ENCODE data around the gene FAR1.
"Not testable (repeated sequence)": the region's sequence is repeated elsewhere in the genome, so short reads cannot be mapped to it uniquely, and the experiment has no call there.

FAR1 gene

GRCh38 chr11:13718394-13718793 is 49.9 kb downstream of the FAR1 start:
- no peak for DNase-seq

GRCh38 chr11:13720940-13721339 is 52.5 kb downstream of the FAR1 start:
- no peak for DNase-seq

- DNase-seq: no peak
These were observed 53.3 kb downstream of the FAR1 start for GRCh38 chr11:13721760-13722159.

- DNase-seq: no peak
These were observed 58.0 kb downstream of the FAR1 start for GRCh38 chr11:13726456-13726855.

- no peak for DNase-seq
These were observed 59.6 kb downstream of the FAR1 start for GRCh38 chr11:13728076-13728475.

GRCh38 chr11:13734530-13734929 is 66.1 kb downstream of the FAR1 start:
- no peak for DNase-seq

GRCh38 chr11:13745165-13745564 is 76.7 kb downstream of the FAR1 start:
- DNase-seq: no peak

- DNase-seq: not testable (repeated sequence)
These were observed 84.8 kb downstream of the FAR1 start for GRCh38 chr11:13753316-13753715.

GRCh38 chr11:13759050-13759449 is 90.6 kb downstream of the FAR1 start:
- DNase-seq: no peak

- DNase-seq: no peak
These were observed 91.6 kb downstream of the FAR1 start for GRCh38 chr11:13760115-13760514.

GRCh38 chr11:13761250-13761649 is 92.8 kb downstream of the FAR1 start:
- DNase-seq: no peak

GRCh38 chr11:13761716-13762115 is 93.2 kb downstream of the FAR1 start:
- no peak for DNase-seq

GRCh38 chr11:13762718-13763117 is 94.2 kb downstream of the FAR1 start:
- DNase-seq: no peak

- DNase-seq: no peak
These were observed 94.9 kb downstream of the FAR1 start for GRCh38 chr11:13763341-13763740.

- DNase-seq: no peak
These were observed 97.4 kb downstream of the FAR1 start for GRCh38 chr11:13765886-13766285.

- no peak for DNase-seq
These were observed 99.0 kb downstream of the FAR1 start for GRCh38 chr11:13767471-13767870.

GRCh38 chr11:13769188-13769587 is 100.7 kb downstream of the FAR1 start:
- no peak for DNase-seq

GRCh38 chr11:13771151-13771550 is 102.7 kb downstream of the FAR1 start:
- no peak for DNase-seq

GRCh38 chr11:13772223-13773046 is 104.0 kb downstream of the FAR1 start:
- DNase-seq: peak in 1 of 2 donors; percentile 77

- no peak for DNase-seq
These were observed 107.0 kb downstream of the FAR1 start for GRCh38 chr11:13775471-13775870.

GRCh38 chr11:13776134-13776815 is 107.8 kb downstream of the FAR1 start:
- DNase-seq: peak; percentile 17 to 54

- no peak for DNase-seq
These were observed 109.0 kb downstream of the FAR1 start for GRCh38 chr11:13777341-13777985.

- no peak for DNase-seq
These were observed 109.9 kb downstream of the FAR1 start for GRCh38 chr11:13778345-13778744.

- DNase-seq: no peak
These were observed 112.7 kb downstream of the FAR1 start for GRCh38 chr11:13781153-13781552.

All from CD4-positive, alpha-beta T cell treated with Interleukin-1 beta for 1 hour (primary cell).